ENCODE measurements around the gene PARVB. TPM values are rescaled to one million over a fixed set of nuclear protein-coding genes. Genes with fewer than 3 reads are reported as not detected.

PARVB gene
- total and polyA plus RNA-seq, 2 donors (not counting 3 experiments of a cell fraction or from before 2014, with no cell fraction given) = 155 to 162 TPM

- no peak for TF ChIP-seq GATA2 (IDR thresholded peaks at IDR 0.05; ENCODE audit: insufficient read depth, insufficient read length, low read depth, low read length)
- no peak for TF ChIP-seq FOS (IDR thresholded peaks at IDR 0.05; ENCODE audit: borderline replicate concordance, insufficient read depth, low read length)
- TF ChIP-seq CTCF (IDR thresholded peaks at IDR 0.05; ENCODE audit: extremely low read depth in 1 of 2, insufficient read depth in 1 of 2, low read depth in 1 of 2, low read length in 2 of 2) = no peak
- no peak for TF ChIP-seq MYC (IDR thresholded peaks at IDR 0.05; ENCODE audit: low read depth, low read length)
- Histone ChIP-seq H3K4me2 (ENCODE audit: insufficient read depth, low read length) (no peak overlapping the region), H3K4me3 (replicated peaks in 1 of 3; ENCODE audit: insufficient read depth in 1 of 3, low read depth in 1 of 3, low read length in 3 of 3) (no peak overlapping the region), H2AFZ (ENCODE audit: low read depth, low read length) (no peak overlapping the region), H3K9me3 (replicated peaks; ENCODE audit: control insufficient read depth, insufficient read depth, low read length) (no peaks in the 10 kb centered on the region), H3K9me1 (replicated peaks; ENCODE audit: control insufficient read depth, extremely low read depth, insufficient read depth, low read length) (no peaks in the 10 kb centered on the region), H3K4me1 (ENCODE audit: control insufficient read depth, extremely low read depth, insufficient read depth, low read length) (no peaks in the 10 kb centered on the region), H4K20me1 (replicated peaks; ENCODE audit: control insufficient read depth, extremely low read depth, insufficient read depth, low read length) (no peaks in the 10 kb centered on the region), H3K27ac (ENCODE audit: insufficient read depth, low read depth, low read length) (no peak overlapping the region), H3K36me3 (ENCODE audit: control insufficient read depth in 2 of 2, extremely low read depth in 1 of 2, insufficient read depth in 2 of 2, low read length in 2 of 2) (no peaks in the 10 kb centered on the region), H3K27me3 (ENCODE audit: control insufficient read depth in 2 of 2, insufficient read depth in 2 of 2, low read length in 2 of 2) (no peaks in the 10 kb centered on the region), H3K9ac (replicated peaks; ENCODE audit: extremely low read depth, insufficient read depth, low read length) (no peak overlapping the region), H3K79me2 (ENCODE audit: control insufficient read depth, insufficient read depth, low read length) (no peaks in the 10 kb centered on the region)
- FAIRE-seq (no peak), DNase-seq (ENCODE audit: low read depth, low spot score) (no peak)
- no TSS peak for BruUV-seq (replicated peaks)
- POLR2A ChIA-PET = no interaction called here
- intact Hi-C loops (cut with micrococcal nuclease) (no loop called here), dilution Hi-C loops (cut with MboI; ENCODE audit: extremely low pct_ligation_motif_present, low sequenced_read_pairs) (no loop called here)
- CTCF ChIA-PET = no interaction called here
Measured at GRCh38 chr22:44190381-44190976, 166.4 kb downstream of the PARVB start.

GRCh38 chr22:44191036-44191454 is 166.9 kb downstream of the PARVB start:
- DNase-seq (ENCODE audit: low read depth, low spot score) (no peak), FAIRE-seq (no peak)
- Histone ChIP-seq H3K9me1 (replicated peaks; ENCODE audit: control insufficient read depth, extremely low read depth, insufficient read depth, low read length) (no peaks in the 10 kb centered on the region), H3K27ac (ENCODE audit: insufficient read depth, low read depth, low read length) (no peak overlapping the region), H3K79me2 (ENCODE audit: control insufficient read depth, insufficient read depth, low read length) (no peaks in the 10 kb centered on the region), H2AFZ (ENCODE audit: low read depth, low read length) (no peak overlapping the region), H3K9me3 (replicated peaks; ENCODE audit: control insufficient read depth, insufficient read depth, low read length) (no peaks in the 10 kb centered on the region), H3K9ac (replicated peaks; ENCODE audit: extremely low read depth, insufficient read depth, low read length) (no peak overlapping the region), H3K4me3 (replicated peaks in 1 of 3; ENCODE audit: insufficient read depth in 1 of 3, low read depth in 1 of 3, low read length in 3 of 3) (no peak overlapping the region), H3K27me3 (ENCODE audit: control insufficient read depth in 2 of 2, insufficient read depth in 2 of 2, low read length in 2 of 2) (no peaks in the 10 kb centered on the region), H4K20me1 (replicated peaks; ENCODE audit: control insufficient read depth, extremely low read depth, insufficient read depth, low read length) (no peaks in the 10 kb centered on the region), H3K36me3 (ENCODE audit: control insufficient read depth in 2 of 2, extremely low read depth in 1 of 2, insufficient read depth in 2 of 2, low read length in 2 of 2) (no peaks in the 10 kb centered on the region), H3K4me1 (ENCODE audit: control insufficient read depth, extremely low read depth, insufficient read depth, low read length) (no peaks in the 10 kb centered on the region), H3K4me2 (ENCODE audit: insufficient read depth, low read length) (no peak overlapping the region)
- intact Hi-C loops (cut with micrococcal nuclease) = no loop called here
- dilution Hi-C loops (cut with MboI; ENCODE audit: extremely low pct_ligation_motif_present, low sequenced_read_pairs) = no loop called here
- ChIA-PET CTCF (no interaction called here), POLR2A (no interaction called here)
- TF ChIP-seq EZH2 (IDR thresholded peaks at IDR 0.05; ENCODE audit: borderline replicate concordance, low read depth, low read length, severe bottlenecking) (no peak), MAX (IDR thresholded peaks at IDR 0.05; ENCODE audit: insufficient read depth, insufficient read length) (no peak), FOS (IDR thresholded peaks at IDR 0.05; ENCODE audit: borderline replicate concordance, insufficient read depth, low read length) (no peak), POLR2A (IDR thresholded peaks at IDR 0.05; ENCODE audit: low read depth, low read length) (no peak), CTCF (IDR thresholded peaks at IDR 0.05; ENCODE audit: extremely low read depth in 1 of 2, insufficient read depth in 1 of 2, low read depth in 1 of 2, low read length in 2 of 2) (no peak), MYC (IDR thresholded peaks at IDR 0.05; ENCODE audit: low read depth, low read length) (no peak), POLR2AphosphoS5 (IDR thresholded peaks at IDR 0.05; ENCODE audit: insufficient read depth, low read depth, low read length) (no peak)
- no TSS peak for BruUV-seq (replicated peaks)

All from endothelial cell of umbilical vein (primary cell).